ENCODE data around the gene SMYD2. TPM values are rescaled to one million over a fixed set of nuclear protein-coding genes. Genes with fewer than 3 reads are reported as not detected.

The SMYD2 gene
- total and polyA plus RNA-seq, 2 of the 8 experiments (the other 6 are each of a cell fraction or from before 2014, with no cell fraction given) = 3.0 to 5.2 TPM

GRCh38 chr1:214261206-214262123 is 19.5 kb upstream of the SMYD2 start (continued):
- TF ChIP-seq, protein P1, sequence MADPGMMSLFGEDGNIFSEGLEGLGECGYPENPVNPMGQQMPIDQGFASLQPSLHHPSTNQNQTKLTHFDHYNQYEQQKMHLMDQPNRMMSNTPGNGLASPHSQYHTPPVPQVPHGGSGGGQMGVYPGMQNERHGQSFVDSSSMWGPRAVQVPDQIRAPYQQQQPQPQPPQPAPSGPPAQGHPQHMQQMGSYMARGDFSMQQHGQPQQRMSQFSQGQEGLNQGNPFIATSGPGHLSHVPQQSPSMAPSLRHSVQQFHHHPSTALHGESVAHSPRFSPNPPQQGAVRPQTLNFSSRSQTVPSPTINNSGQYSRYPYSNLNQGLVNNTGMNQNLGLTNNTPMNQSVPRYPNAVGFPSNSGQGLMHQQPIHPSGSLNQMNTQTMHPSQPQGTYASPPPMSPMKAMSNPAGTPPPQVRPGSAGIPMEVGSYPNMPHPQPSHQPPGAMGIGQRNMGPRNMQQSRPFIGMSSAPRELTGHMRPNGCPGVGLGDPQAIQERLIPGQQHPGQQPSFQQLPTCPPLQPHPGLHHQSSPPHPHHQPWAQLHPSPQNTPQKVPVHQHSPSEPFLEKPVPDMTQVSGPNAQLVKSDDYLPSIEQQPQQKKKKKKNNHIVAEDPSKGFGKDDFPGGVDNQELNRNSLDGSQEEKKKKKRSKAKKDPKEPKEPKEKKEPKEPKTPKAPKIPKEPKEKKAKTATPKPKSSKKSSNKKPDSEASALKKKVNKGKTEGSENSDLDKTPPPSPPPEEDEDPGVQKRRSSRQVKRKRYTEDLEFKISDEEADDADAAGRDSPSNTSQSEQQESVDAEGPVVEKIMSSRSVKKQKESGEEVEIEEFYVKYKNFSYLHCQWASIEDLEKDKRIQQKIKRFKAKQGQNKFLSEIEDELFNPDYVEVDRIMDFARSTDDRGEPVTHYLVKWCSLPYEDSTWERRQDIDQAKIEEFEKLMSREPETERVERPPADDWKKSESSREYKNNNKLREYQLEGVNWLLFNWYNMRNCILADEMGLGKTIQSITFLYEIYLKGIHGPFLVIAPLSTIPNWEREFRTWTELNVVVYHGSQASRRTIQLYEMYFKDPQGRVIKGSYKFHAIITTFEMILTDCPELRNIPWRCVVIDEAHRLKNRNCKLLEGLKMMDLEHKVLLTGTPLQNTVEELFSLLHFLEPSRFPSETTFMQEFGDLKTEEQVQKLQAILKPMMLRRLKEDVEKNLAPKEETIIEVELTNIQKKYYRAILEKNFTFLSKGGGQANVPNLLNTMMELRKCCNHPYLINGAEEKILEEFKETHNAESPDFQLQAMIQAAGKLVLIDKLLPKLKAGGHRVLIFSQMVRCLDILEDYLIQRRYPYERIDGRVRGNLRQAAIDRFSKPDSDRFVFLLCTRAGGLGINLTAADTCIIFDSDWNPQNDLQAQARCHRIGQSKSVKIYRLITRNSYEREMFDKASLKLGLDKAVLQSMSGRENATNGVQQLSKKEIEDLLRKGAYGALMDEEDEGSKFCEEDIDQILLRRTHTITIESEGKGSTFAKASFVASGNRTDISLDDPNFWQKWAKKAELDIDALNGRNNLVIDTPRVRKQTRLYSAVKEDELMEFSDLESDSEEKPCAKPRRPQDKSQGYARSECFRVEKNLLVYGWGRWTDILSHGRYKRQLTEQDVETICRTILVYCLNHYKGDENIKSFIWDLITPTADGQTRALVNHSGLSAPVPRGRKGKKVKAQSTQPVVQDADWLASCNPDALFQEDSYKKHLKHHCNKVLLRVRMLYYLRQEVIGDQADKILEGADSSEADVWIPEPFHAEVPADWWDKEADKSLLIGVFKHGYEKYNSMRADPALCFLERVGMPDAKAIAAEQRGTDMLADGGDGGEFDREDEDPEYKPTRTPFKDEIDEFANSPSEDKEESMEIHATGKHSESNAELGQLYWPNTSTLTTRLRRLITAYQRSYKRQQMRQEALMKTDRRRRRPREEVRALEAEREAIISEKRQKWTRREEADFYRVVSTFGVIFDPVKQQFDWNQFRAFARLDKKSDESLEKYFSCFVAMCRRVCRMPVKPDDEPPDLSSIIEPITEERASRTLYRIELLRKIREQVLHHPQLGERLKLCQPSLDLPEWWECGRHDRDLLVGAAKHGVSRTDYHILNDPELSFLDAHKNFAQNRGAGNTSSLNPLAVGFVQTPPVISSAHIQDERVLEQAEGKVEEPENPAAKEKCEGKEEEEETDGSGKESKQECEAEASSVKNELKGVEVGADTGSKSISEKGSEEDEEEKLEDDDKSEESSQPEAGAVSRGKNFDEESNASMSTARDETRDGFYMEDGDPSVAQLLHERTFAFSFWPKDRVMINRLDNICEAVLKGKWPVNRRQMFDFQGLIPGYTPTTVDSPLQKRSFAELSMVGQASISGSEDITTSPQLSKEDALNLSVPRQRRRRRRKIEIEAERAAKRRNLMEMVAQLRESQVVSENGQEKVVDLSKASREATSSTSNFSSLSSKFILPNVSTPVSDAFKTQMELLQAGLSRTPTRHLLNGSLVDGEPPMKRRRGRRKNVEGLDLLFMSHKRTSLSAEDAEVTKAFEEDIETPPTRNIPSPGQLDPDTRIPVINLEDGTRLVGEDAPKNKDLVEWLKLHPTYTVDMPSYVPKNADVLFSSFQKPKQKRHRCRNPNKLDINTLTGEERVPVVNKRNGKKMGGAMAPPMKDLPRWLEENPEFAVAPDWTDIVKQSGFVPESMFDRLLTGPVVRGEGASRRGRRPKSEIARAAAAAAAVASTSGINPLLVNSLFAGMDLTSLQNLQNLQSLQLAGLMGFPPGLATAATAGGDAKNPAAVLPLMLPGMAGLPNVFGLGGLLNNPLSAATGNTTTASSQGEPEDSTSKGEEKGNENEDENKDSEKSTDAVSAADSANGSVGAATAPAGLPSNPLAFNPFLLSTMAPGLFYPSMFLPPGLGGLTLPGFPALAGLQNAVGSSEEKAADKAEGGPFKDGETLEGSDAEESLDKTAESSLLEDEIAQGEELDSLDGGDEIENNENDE (IDR thresholded peaks at IDR 0.05; ENCODE audit: insufficient replicate concordance, low read length) = no peak
- TF ChIP-seq SIN3A (conservative IDR thresholded peaks at IDR 0.05 in 1 of 2, IDR thresholded peaks at IDR 0.05 in 1 of 2; ENCODE audit: low read depth in 1 of 2, low read length in 2 of 2) (peak in 1 of 2 experiments; percentile 20; a peak in 1 of 4 replicates), CEBPB (IDR thresholded peaks at IDR 0.05; ENCODE audit: low read depth, low read length) (peak; percentile 80; the same call in 1 of the 2 replicates), HDAC2 (IDR thresholded peaks at IDR 0.05; ENCODE audit: borderline replicate concordance in 1 of 2, low read depth in 2 of 2, low read length in 2 of 2) (no peak), MAX (IDR thresholded peaks at IDR 0.05) (no peak)

Data from H1 (cell line).